GM21786 (cell line): ENCODE results near the gene HMGCR.

Experiments used
- ATAC-seq: cut with Tn5 transposase; IDR thresholded peaks from one replicate; pipeline ENCODE4 v1.9.1; 2021; ENCODE audit not compliant: unreplicated experiment

Gene HMGCR

GRCh38 chr5:75340714-75341478 lies 3.9 kb downstream of the HMGCR start:
- no peak for ATAC-seq

- ATAC-seq = no peak
These were observed 4.9 kb downstream of the HMGCR start for GRCh38 chr5:75341934-75342333.

- no peak for ATAC-seq
These were observed 5.8 kb downstream of the HMGCR start for GRCh38 chr5:75342836-75343235.

- no peak for ATAC-seq
These were observed 11.2 kb downstream of the HMGCR start for GRCh38 chr5:75348241-75348640.

GRCh38 chr5:75349663-75350062 lies 12.6 kb downstream of the HMGCR start:
- ATAC-seq = no peak

- no peak for ATAC-seq
These were observed 14.3 kb downstream of the HMGCR start for GRCh38 chr5:75351139-75351926.

GRCh38 chr5:75355236-75355635 lies 18.2 kb downstream of the HMGCR start:
- no peak for ATAC-seq

- no peak for ATAC-seq
These were observed 19.7 kb downstream of the HMGCR start for GRCh38 chr5:75356719-75357118.

- no peak for ATAC-seq
These were observed 21.1 kb downstream of the HMGCR start for GRCh38 chr5:75358117-75358516.

- no peak for ATAC-seq
These were observed 24.3 kb downstream of the HMGCR start for GRCh38 chr5:75361310-75361709.

GRCh38 chr5:75362474-75362975 lies 25.5 kb downstream of the HMGCR start:
- no peak for ATAC-seq

- no peak for ATAC-seq
These were observed 26.1 kb downstream of the HMGCR start for GRCh38 chr5:75363111-75363510.

GRCh38 chr5:75363726-75364495 lies 26.9 kb downstream of the HMGCR start:
- no peak for ATAC-seq

- ATAC-seq = no peak
These were observed 27.7 kb downstream of the HMGCR start for GRCh38 chr5:75364571-75365280.

GRCh38 chr5:75365740-75366139 lies 28.7 kb downstream of the HMGCR start:
- ATAC-seq = no peak

GRCh38 chr5:75366787-75367186 lies 29.8 kb downstream of the HMGCR start:
- peak; percentile 82 for ATAC-seq

GRCh38 chr5:75367401-75367800 lies 30.4 kb downstream of the HMGCR start:
- ATAC-seq = no peak

GRCh38 chr5:75368391-75368790 lies 31.4 kb downstream of the HMGCR start:
- ATAC-seq = no peak

- no peak for ATAC-seq
These were observed 36.8 kb downstream of the HMGCR start for GRCh38 chr5:75373862-75374261.

GRCh38 chr5:75374394-75374814 lies 37.4 kb downstream of the HMGCR start:
- ATAC-seq = no peak

GRCh38 chr5:75375414-75375813 lies 38.4 kb downstream of the HMGCR start:
- no peak for ATAC-seq
